ENCODE results near the gene MAN2C1.

DNA sequence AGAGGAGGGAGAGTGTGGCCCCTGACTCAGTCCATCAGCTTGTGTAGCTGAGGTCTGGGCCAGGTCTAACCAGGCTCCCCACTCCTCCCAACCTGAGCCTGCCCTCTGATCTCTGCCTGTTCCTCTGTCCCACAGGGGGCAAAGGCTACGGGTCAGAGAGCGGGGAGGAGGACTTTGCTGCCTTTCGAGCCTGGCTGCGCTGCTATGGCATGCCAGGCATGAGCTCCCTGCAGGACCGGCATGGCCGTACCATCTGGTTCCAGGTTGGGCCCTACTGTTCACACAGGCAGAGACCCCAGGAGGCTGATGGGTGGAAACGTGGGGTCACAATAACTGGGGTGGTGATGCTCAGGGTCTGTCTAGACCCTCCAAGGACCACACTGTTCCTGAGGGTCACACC, 14.8 kb downstream of the MAN2C1 start:
- TF ChIP-seq, protein P1, sequence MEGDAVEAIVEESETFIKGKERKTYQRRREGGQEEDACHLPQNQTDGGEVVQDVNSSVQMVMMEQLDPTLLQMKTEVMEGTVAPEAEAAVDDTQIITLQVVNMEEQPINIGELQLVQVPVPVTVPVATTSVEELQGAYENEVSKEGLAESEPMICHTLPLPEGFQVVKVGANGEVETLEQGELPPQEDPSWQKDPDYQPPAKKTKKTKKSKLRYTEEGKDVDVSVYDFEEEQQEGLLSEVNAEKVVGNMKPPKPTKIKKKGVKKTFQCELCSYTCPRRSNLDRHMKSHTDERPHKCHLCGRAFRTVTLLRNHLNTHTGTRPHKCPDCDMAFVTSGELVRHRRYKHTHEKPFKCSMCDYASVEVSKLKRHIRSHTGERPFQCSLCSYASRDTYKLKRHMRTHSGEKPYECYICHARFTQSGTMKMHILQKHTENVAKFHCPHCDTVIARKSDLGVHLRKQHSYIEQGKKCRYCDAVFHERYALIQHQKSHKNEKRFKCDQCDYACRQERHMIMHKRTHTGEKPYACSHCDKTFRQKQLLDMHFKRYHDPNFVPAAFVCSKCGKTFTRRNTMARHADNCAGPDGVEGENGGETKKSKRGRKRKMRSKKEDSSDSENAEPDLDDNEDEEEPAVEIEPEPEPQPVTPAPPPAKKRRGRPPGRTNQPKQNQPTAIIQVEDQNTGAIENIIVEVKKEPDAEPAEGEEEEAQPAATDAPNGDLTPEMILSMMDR (IDR thresholded peaks at IDR 0.05; ENCODE audit: insufficient read depth, low read length, poor library complexity, severe bottlenecking), result no peak
- no peak for TF ChIP-seq EZH2phosphoT487 (conservative IDR thresholded peaks at IDR 0.05; ENCODE audit: low read length)
